HepG2 (cell line): ENCODE data around the gene ACADVL. TPM values are rescaled to one million over a fixed set of nuclear protein-coding genes. Genes with fewer than 3 reads are reported as not detected.

Source experiments
- GMEB1 ChIP-seq: sonication (generic); formaldehyde crosslinking; IDR thresholded peaks from 2 replicates; pipeline ENCODE4 v1.5.1; 2020; ENCODE audit warnings: missing genetic modification reagents, mild to moderate bottlenecking, borderline replicate concordance
- KLF15 ChIP-seq: sonication (generic); formaldehyde crosslinking; IDR thresholded peaks from 2 replicates; pipeline ENCODE4 v1.8.1; 2023; ENCODE audit warnings: borderline replicate concordance, mild to moderate bottlenecking, inconsistent platforms, missing genetic modification reagents, mixed read lengths
- KLF16 ChIP-seq, 2 experiments: sonication (generic) in 1 of 2; formaldehyde crosslinking in 1 of 2; IDR thresholded peaks; 2 replicates each; pipeline versions ENCODE4 v1.6.1 to v1.8.0; 2016 to 2023; ENCODE audit warnings: missing genetic modification reagents in 2 of 2, missing compliant biosample characterization in 1 of 2
- ZNF142 ChIP-seq: sonication (generic); formaldehyde crosslinking; IDR thresholded peaks from 2 replicates; pipeline ENCODE4 v1.4.0; 2020; ENCODE audit warnings: missing genetic modification reagents
- ZNF225 ChIP-seq: sonication (generic); formaldehyde crosslinking; IDR thresholded peaks from 2 replicates; pipeline ENCODE4 v1.4.0; 2020; ENCODE audit warnings: mild to moderate bottlenecking, missing genetic modification reagents
- polyA plus RNA-seq, 8 experiments: library from polyadenylated mRNA; depleted of rRNA in 3 of 8; stranded (reverse) in 7 of 8; unstranded in 1 of 8; fragments of >200 nt; fragmentation: Illumina TruSeq in 4 of 8; extraction: Trizol in 4 of 8; gene quantifications; 2 replicates each; pipeline versions ENCODE4 v1.2.1 to v1.2.3, GENCODE V29; 2011 to 2016; ENCODE audit warnings: low read depth in 4 of 8, missing spikeins in 1 of 8, mixed read lengths in 1 of 8; ENCODE audit not compliant: insufficient read depth in 1 of 8
- total RNA-seq, 5 experiments: library from RNA; depleted of rRNA; stranded (reverse); fragments of >200 nt; fragmentation: Illumina TruSeq; extraction: Trizol; gene quantifications; 2 replicates each; pipeline ENCODE4 v1.2.3, GENCODE V29; 2016; ENCODE audit warnings: low read depth in 1 of 5

ACADVL gene
- total and polyA plus RNA-seq, 2 of the 13 experiments (the other 11 are each of a cell fraction or from before 2014, with no cell fraction given), result 219 to 412 TPM

- no peak for TF ChIP-seq ZNF142
- TF ChIP-seq GMEB1 (CRISPR knock-in tag), result peak; percentile 34
- peak; percentile 72; the same call in 1 of the 2 replicates for TF ChIP-seq ZNF225
- TF ChIP-seq KLF15 (CRISPR knock-in tag), result peak; percentile 21; the same call in 1 of the 2 replicates
- 0 out of 4 replicates have a peak, but pooled peaks of 1 of the 2 experiments have one; percentile 8 for TF ChIP-seq KLF16 (CRISPR knock-in tag; IDR thresholded peaks at IDR 0.05)
Observed at GRCh38 chr17:7241783-7242716, 22.3 kb downstream of the ACADVL start, which contains the start of gene GABARAP (continued).
